Cortex of kidney (tissue), 1 donor: ENCODE results near the gene COL4A2.

Experiments
- DNase-seq: peaks from one replicate; lab custom pipeline; 2025; lab: John Stamatoyannopoulos, UW

Gene COL4A2

GRCh38 chr13:110354715-110355473, 47.8 kb downstream of the COL4A2 start:
- DNase-seq = no peak

- DNase-seq = no peak
Observed at GRCh38 chr13:110356362-110356761, 49.3 kb downstream of the COL4A2 start.

- DNase-seq = no peak
Observed at GRCh38 chr13:110358381-110358780, 51.3 kb downstream of the COL4A2 start.

- no peak for DNase-seq
Observed at GRCh38 chr13:110359840-110360301, 52.8 kb downstream of the COL4A2 start.

GRCh38 chr13:110360598-110360997, 53.5 kb downstream of the COL4A2 start:
- no peak for DNase-seq

GRCh38 chr13:110361365-110361911, 54.4 kb downstream of the COL4A2 start:
- no peak for DNase-seq

- no peak for DNase-seq
Observed at GRCh38 chr13:110363010-110363409, 55.9 kb downstream of the COL4A2 start.

- no peak for DNase-seq
Observed at GRCh38 chr13:110364081-110364480, 57.0 kb downstream of the COL4A2 start.

GRCh38 chr13:110365876-110366275, 58.8 kb downstream of the COL4A2 start:
- no peak for DNase-seq

- DNase-seq = no peak
Observed at GRCh38 chr13:110366733-110367132, 59.6 kb downstream of the COL4A2 start.

- DNase-seq = no peak
Observed at GRCh38 chr13:110367620-110368019, 60.5 kb downstream of the COL4A2 start.

- no peak for DNase-seq
Observed at GRCh38 chr13:110368408-110368807, 61.3 kb downstream of the COL4A2 start.

- DNase-seq = no peak
Observed at GRCh38 chr13:110369400-110369799, 62.3 kb downstream of the COL4A2 start.

- no peak for DNase-seq
Observed at GRCh38 chr13:110371550-110372465, 64.7 kb downstream of the COL4A2 start.

GRCh38 chr13:110372676-110373075, 65.6 kb downstream of the COL4A2 start:
- no peak for DNase-seq

GRCh38 chr13:110373617-110374016, 66.5 kb downstream of the COL4A2 start:
- DNase-seq = no peak

- DNase-seq = no peak
Observed at GRCh38 chr13:110374431-110375370, 67.6 kb downstream of the COL4A2 start.

- DNase-seq = no peak
Observed at GRCh38 chr13:110376120-110376519, 69.0 kb downstream of the COL4A2 start.

- DNase-seq = no peak
Observed at GRCh38 chr13:110377178-110377825, 70.2 kb downstream of the COL4A2 start.

- no peak for DNase-seq
Observed at GRCh38 chr13:110377826-110378201, 70.7 kb downstream of the COL4A2 start.

- DNase-seq = no peak
Observed at GRCh38 chr13:110379358-110379757, 72.3 kb downstream of the COL4A2 start.
